ENCODE results near the gene ZNF32. TPM values are rescaled to one million over a fixed set of nuclear protein-coding genes. Genes with fewer than 3 reads are reported as not detected.

The ZNF32 gene
- total RNA-seq, 1 experiment from 2014 or later, result 23.9 TPM

DNA sequence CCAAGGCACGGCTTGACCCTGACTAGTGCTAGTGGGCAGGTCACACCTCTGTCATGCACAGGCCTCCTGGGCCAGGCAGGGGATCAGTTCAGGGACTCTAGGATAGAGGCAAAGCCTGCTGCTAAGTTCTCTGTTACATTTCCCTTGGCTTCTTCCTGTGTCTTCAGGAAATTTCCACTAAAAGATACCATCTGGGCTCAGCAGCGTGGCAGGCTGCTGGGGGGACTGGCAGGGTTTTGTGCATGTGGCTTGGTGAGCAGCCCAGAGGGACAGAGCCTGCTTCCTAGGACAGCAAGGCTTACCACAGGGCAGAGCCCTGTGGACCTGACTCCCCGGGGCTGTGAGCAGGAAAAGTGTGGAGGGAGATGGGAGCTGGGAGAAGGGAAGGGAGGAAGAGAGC is 20.7 kb upstream of the ZNF32 start:
- ATAC-seq (no peak), DNase-seq (ENCODE audit: low spot score) (no peak)
- peaks cover 24% of the 10 kb centered on the region for H3K27me3 Mint-ChIP-seq (ENCODE audit: low read depth)
- H3K4me3 Mint-ChIP-seq, result no peak overlapping the region
- ChIA-PET POLR2A (no interaction called here), CTCF (interaction anchor here (2.9 to 3.0 kb wide), 2 partner anchors 13 to 20 kb away, joined by 16 to 21 read pairs; no protein-coding TSS in a partner anchor)
- no peaks in the 10 kb centered on the region for H3K9me3 Mint-ChIP-seq
- H3K27ac Mint-ChIP-seq, result no peak overlapping the region
- peaks cover 18% of the 10 kb centered on the region for H3K4me1 Mint-ChIP-seq
- H3K36me3 Mint-ChIP-seq, result no peaks in the 10 kb centered on the region
- no peak for TF ChIP-seq ZNF121 (CRISPR knock-in tag; IDR thresholded peaks at IDR 0.05)

DNA sequence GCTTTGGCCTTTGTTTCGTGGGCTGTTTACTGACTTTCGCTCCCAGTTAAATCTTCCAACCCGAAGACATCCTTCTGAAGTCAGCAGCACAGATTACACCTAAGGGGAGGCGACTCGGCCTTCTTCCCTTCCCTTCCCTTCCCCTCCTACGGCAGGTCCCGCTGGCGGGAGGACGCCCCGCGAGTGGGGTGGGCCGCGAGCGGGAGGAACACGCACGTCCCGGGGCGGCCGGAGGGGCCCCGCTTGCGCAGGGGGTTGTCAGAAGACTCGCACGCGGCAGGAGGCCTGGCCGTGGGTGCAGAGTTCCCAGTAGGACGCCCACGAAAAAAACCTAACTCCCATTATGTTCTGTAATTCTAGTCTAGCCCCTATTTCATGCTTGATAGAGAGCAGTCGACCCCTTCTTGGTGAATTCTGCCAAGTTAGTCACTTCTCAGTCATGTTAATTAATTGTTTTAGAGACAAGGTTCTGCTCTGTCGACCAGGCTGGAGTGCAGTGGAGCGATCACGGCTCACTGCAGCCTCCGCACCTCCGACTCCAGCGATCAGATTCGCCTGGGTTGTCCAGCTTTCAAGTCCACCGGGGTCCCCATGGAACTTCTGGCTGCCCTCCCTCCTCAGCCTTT is 19.2 kb upstream of the ZNF32 start:
- H3K9me3 Mint-ChIP-seq, result peaks cover 6% of the 10 kb centered on the region
- TF ChIP-seq ZNF232 (CRISPR knock-in tag; IDR thresholded peaks at IDR 0.05) (no peak), ELF4 (CRISPR knock-in tag; IDR thresholded peaks at IDR 0.05; ENCODE audit: low read depth) (no peak), TCF7 (CRISPR knock-in tag; IDR thresholded peaks at IDR 0.05; ENCODE audit: low read depth) (no peak), RELA (CRISPR knock-in tag; IDR thresholded peaks at IDR 0.05; ENCODE audit: borderline replicate concordance) (no peak), SMAD3 (CRISPR knock-in tag; IDR thresholded peaks at IDR 0.05; ENCODE audit: borderline replicate concordance) (no peak), PRRX2 (CRISPR knock-in tag; IDR thresholded peaks at IDR 0.05) (no peak), EMX1 (CRISPR knock-in tag; IDR thresholded peaks at IDR 0.05) (no peak)
- TF ChIP-seq, protein P1, sequence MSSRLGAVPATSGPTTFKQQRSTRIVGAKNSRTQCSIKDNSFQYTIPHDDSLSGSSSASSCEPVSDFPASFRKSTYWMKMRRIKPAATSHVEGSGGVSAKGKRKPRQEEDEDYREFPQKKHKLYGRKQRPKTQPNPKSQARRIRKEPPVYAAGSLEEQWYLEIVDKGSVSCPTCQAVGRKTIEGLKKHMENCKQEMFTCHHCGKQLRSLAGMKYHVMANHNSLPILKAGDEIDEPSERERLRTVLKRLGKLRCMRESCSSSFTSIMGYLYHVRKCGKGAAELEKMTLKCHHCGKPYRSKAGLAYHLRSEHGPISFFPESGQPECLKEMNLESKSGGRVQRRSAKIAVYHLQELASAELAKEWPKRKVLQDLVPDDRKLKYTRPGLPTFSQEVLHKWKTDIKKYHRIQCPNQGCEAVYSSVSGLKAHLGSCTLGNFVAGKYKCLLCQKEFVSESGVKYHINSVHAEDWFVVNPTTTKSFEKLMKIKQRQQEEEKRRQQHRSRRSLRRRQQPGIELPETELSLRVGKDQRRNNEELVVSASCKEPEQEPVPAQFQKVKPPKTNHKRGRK (CRISPR knock-in tag; IDR thresholded peaks at IDR 0.05; ENCODE audit: borderline replicate concordance), result no peak
- TF ChIP-seq, protein P2, sequence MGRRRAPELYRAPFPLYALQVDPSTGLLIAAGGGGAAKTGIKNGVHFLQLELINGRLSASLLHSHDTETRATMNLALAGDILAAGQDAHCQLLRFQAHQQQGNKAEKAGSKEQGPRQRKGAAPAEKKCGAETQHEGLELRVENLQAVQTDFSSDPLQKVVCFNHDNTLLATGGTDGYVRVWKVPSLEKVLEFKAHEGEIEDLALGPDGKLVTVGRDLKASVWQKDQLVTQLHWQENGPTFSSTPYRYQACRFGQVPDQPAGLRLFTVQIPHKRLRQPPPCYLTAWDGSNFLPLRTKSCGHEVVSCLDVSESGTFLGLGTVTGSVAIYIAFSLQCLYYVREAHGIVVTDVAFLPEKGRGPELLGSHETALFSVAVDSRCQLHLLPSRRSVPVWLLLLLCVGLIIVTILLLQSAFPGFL (CRISPR knock-in tag; IDR thresholded peaks at IDR 0.05; ENCODE audit: borderline replicate concordance), result no peak
- H3K36me3 Mint-ChIP-seq, result no peaks in the 10 kb centered on the region
- DNase-seq (ENCODE audit: low spot score) (no peak), ATAC-seq (peak; percentile 9; the same call in 1 of the 2 replicates)
- no peak overlapping the region for H3K27ac Mint-ChIP-seq
- peaks cover 18% of the 10 kb centered on the region for H3K4me1 Mint-ChIP-seq
- peaks cover 24% of the 10 kb centered on the region for H3K27me3 Mint-ChIP-seq (ENCODE audit: low read depth)
- ChIA-PET CTCF (no interaction called here), POLR2A (no interaction called here)
- peak overlapping the region; percentile 51 for H3K4me3 Mint-ChIP-seq

DNA sequence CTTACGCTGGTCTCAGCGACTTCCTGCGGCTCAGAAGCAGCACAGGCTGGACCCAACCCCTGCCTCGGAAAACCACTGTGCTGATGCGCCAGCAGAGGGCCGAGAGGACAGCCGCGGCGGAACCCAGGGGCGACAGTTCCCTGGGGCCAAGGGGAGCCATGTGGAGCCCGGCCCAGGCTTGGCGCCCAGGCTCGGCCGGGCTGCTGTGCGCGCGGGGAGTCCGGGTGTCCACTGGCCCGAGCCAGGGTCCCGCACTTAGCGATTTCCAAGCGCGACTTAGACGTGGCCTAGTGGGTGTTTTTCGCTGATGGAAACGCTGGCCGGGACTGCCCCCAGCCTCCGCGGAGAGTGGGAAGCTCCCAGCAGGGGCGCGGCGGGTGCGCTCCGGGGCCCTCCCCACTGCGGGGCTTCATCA is 18.6 kb upstream of the ZNF32 start:
- peak; percentile 83 for ATAC-seq
- peak; percentile 57 for DNase-seq (ENCODE audit: low spot score)

More for the DNA sequence above, 18.6 kb upstream of the ZNF32 start:
- ChIA-PET CTCF (interaction anchor here (0.5 kb wide), 1 partner anchor 21 kb away, joined by 3 read pairs; no protein-coding TSS in a partner anchor), POLR2A (no interaction called here)
- peaks cover 18% of the 10 kb centered on the region for H3K4me1 Mint-ChIP-seq
- H3K36me3 Mint-ChIP-seq, result no peaks in the 10 kb centered on the region
- peaks cover 24% of the 10 kb centered on the region for H3K27me3 Mint-ChIP-seq (ENCODE audit: low read depth)
- H3K4me3 Mint-ChIP-seq, result peak overlapping the region; percentile 50
- TF ChIP-seq ZNF232 (CRISPR knock-in tag; IDR thresholded peaks at IDR 0.05) (no peak), SP1 (CRISPR knock-in tag; conservative IDR thresholded peaks at IDR 0.05) (0 out of 2 replicates have a peak, but pooled peaks have one; percentile 21), GRHL2 (CRISPR knock-in tag; IDR thresholded peaks at IDR 0.05; ENCODE audit: insufficient replicate concordance, severe bottlenecking) (no peak), ESRRA (CRISPR knock-in tag; IDR thresholded peaks at IDR 0.05; ENCODE audit: borderline replicate concordance) (no peak), ZNF423 (CRISPR knock-in tag; IDR thresholded peaks at IDR 0.05) (peak; percentile 74), FOXP1 (CRISPR knock-in tag; IDR thresholded peaks at IDR 0.05; ENCODE audit: borderline replicate concordance) (0 out of 2 replicates have a peak, but pooled peaks have one; percentile 21), ZNF317 (CRISPR knock-in tag; IDR thresholded peaks at IDR 0.05; ENCODE audit: borderline replicate concordance, low read depth) (no peak), MXD4 (CRISPR knock-in tag; IDR thresholded peaks at IDR 0.05; ENCODE audit: borderline replicate concordance) (no peak), NR1H2 (CRISPR knock-in tag; IDR thresholded peaks at IDR 0.05) (no peak)
- TF ChIP-seq, protein P3, sequence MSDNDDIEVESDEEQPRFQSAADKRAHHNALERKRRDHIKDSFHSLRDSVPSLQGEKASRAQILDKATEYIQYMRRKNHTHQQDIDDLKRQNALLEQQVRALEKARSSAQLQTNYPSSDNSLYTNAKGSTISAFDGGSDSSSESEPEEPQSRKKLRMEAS (CRISPR knock-in tag; IDR thresholded peaks at IDR 0.05), result peak; percentile 27; the same call in 1 of the 2 replicates
- TF ChIP-seq, protein P4, sequence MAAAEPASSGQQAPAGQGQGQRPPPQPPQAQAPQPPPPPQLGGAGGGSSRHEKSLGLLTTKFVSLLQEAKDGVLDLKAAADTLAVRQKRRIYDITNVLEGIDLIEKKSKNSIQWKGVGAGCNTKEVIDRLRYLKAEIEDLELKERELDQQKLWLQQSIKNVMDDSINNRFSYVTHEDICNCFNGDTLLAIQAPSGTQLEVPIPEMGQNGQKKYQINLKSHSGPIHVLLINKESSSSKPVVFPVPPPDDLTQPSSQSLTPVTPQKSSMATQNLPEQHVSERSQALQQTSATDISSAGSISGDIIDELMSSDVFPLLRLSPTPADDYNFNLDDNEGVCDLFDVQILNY (CRISPR knock-in tag; IDR thresholded peaks at IDR 0.05), result no peak
- TF ChIP-seq, protein P5, sequence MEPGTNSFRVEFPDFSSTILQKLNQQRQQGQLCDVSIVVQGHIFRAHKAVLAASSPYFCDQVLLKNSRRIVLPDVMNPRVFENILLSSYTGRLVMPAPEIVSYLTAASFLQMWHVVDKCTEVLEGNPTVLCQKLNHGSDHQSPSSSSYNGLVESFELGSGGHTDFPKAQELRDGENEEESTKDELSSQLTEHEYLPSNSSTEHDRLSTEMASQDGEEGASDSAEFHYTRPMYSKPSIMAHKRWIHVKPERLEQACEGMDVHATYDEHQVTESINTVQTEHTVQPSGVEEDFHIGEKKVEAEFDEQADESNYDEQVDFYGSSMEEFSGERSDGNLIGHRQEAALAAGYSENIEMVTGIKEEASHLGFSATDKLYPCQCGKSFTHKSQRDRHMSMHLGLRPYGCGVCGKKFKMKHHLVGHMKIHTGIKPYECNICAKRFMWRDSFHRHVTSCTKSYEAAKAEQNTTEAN (CRISPR knock-in tag; IDR thresholded peaks at IDR 0.05), result peak; percentile 43; the same call in 1 of the 2 replicates
- no peak overlapping the region for H3K27ac Mint-ChIP-seq
- peaks cover 9% of the 10 kb centered on the region for H3K9me3 Mint-ChIP-seq

All from WTC11 (cell line).